HG02588 (cell line): ENCODE data around the gene PPP1R9A.
"Not testable (repeated sequence)": the region's sequence is repeated elsewhere in the genome, so short reads cannot be mapped to it uniquely, and the experiment has no call there.

Experiments
- ATAC-seq: cut with Tn5 transposase; IDR thresholded peaks from one replicate; pipeline ENCODE4 v1.9.1; 2021; ENCODE audit warnings: mild to moderate bottlenecking, moderate library complexity; ENCODE audit not compliant: unreplicated experiment

PPP1R9A gene

GRCh38 chr7:94972296-94972695 is 64.9 kb downstream of the PPP1R9A start:
- ATAC-seq = no peak

GRCh38 chr7:94973844-94974243 is 66.5 kb downstream of the PPP1R9A start:
- ATAC-seq = no peak

- ATAC-seq = no peak
Measured at GRCh38 chr7:94974423-94974822, 67.0 kb downstream of the PPP1R9A start.

GRCh38 chr7:94975336-94975735 is 67.9 kb downstream of the PPP1R9A start:
- no peak for ATAC-seq

GRCh38 chr7:94980418-94981142 is 73.2 kb downstream of the PPP1R9A start:
- ATAC-seq = no peak

GRCh38 chr7:94995921-94996320 is 88.5 kb downstream of the PPP1R9A start:
- ATAC-seq = no peak

- no peak for ATAC-seq
Measured at GRCh38 chr7:94996369-94996768, 89.0 kb downstream of the PPP1R9A start.

GRCh38 chr7:94997547-94997946 is 90.2 kb downstream of the PPP1R9A start:
- ATAC-seq = no peak

- ATAC-seq = no peak
Measured at GRCh38 chr7:94998266-94999068, 91.1 kb downstream of the PPP1R9A start.

GRCh38 chr7:94999069-94999351 is 91.6 kb downstream of the PPP1R9A start:
- no peak for ATAC-seq

GRCh38 chr7:94999601-95000000 is 92.2 kb downstream of the PPP1R9A start:
- ATAC-seq = not testable (repeated sequence)

- no peak for ATAC-seq
Measured at GRCh38 chr7:95001258-95001657, 93.9 kb downstream of the PPP1R9A start.

GRCh38 chr7:95001815-95002561 is 94.6 kb downstream of the PPP1R9A start:
- no peak for ATAC-seq

- no peak for ATAC-seq
Measured at GRCh38 chr7:95002775-95003174, 95.4 kb downstream of the PPP1R9A start.

GRCh38 chr7:95004618-95005247 is 97.3 kb downstream of the PPP1R9A start:
- no peak for ATAC-seq

- no peak for ATAC-seq
Measured at GRCh38 chr7:95006010-95006409, 98.6 kb downstream of the PPP1R9A start.

GRCh38 chr7:95008773-95009172 is 101.4 kb downstream of the PPP1R9A start:
- not testable (repeated sequence) for ATAC-seq

GRCh38 chr7:95011146-95011928 is 103.9 kb downstream of the PPP1R9A start:
- ATAC-seq = no peak

GRCh38 chr7:95011995-95012394 is 104.6 kb downstream of the PPP1R9A start:
- ATAC-seq = no peak

- no peak for ATAC-seq
Measured at GRCh38 chr7:95018021-95018420, 110.6 kb downstream of the PPP1R9A start.

GRCh38 chr7:95026018-95026417 is 118.6 kb downstream of the PPP1R9A start:
- no peak for ATAC-seq
